ENCODE results near the gene OR8B12. TPM values are rescaled to one million over a fixed set of nuclear protein-coding genes. Genes with fewer than 3 reads are reported as not detected.

Gene OR8B12
- total and polyA plus RNA-seq, 2 donors (not counting 1 experiment from before 2014, with no cell fraction given) = not detected

GRCh38 chr11:124519850-124520549, 23.5 kb downstream of the OR8B12 start:
- H3K4me3 ChIP-seq (ENCODE audit: control extremely low read depth in 1 of 5, extremely low read depth in 1 of 5, insufficient read depth in 1 of 5, low read depth in 2 of 5, low read length in 4 of 5) = no peak overlapping the region
- no peak overlapping the region for H3K27ac Mint-ChIP-seq
- intact Hi-C loops (cut with micrococcal nuclease) = no loop called here
- no peak overlapping the region for H3K4me2 ChIP-seq (replicated peaks; ENCODE audit: low read depth, low read length, poor library complexity, severe bottlenecking)
- ATAC-seq (ENCODE audit: low read depth) (no peak), DNase-seq (no peak)
- no peak overlapping the region for H3K27ac ChIP-seq (ENCODE audit: low read length in 2 of 2)
- H3K36me3 ChIP-seq (replicated peaks in 1 of 2; ENCODE audit: control extremely low read depth in 1 of 2, control insufficient read depth in 1 of 2, extremely low read depth in 1 of 2, insufficient read depth in 2 of 2, low read length in 1 of 2) = no peaks in the 10 kb centered on the region
- ChIA-PET POLR2A (no interaction called here), CTCF (no interaction called here)
- no peaks in the 10 kb centered on the region for H3K27me3 ChIP-seq (replicated peaks in 1 of 4; ENCODE audit: control extremely low read depth in 1 of 4, control insufficient read depth in 3 of 4, insufficient read depth in 4 of 4, low read length in 3 of 4)
- H3K9me3 ChIP-seq (ENCODE audit: control extremely low read depth in 1 of 3, control insufficient read depth in 2 of 3, insufficient read depth in 1 of 3, low read length in 2 of 3) = no peaks in the 10 kb centered on the region
- H3K4me3 Mint-ChIP-seq = no peak overlapping the region
- no peak for TF ChIP-seq CTCF (IDR thresholded peaks at IDR 0.05)
- no peak for TF ChIP-seq EZH2 (IDR thresholded peaks at IDR 0.05; ENCODE audit: borderline replicate concordance, insufficient read depth, low read depth, low read length, poor library complexity, severe bottlenecking)
- no peak overlapping the region for H3K9ac ChIP-seq (ENCODE audit: low read length)
- H3K4me1 Mint-ChIP-seq = no peaks in the 10 kb centered on the region
- no peaks in the 10 kb centered on the region for H3K9me3 Mint-ChIP-seq (ENCODE audit: insufficient read depth)
- no peaks in the 10 kb centered on the region for H3K27me3 Mint-ChIP-seq
- WGBS (ENCODE audit: insufficient coverage) = no CpG with 5 or more reads among the region's 2 CpGs
- H2AFZ ChIP-seq (ENCODE audit: insufficient read depth, low read depth, low read length, poor library complexity, severe bottlenecking) = no peak overlapping the region
- no peaks in the 10 kb centered on the region for H4K20me1 ChIP-seq (ENCODE audit: control insufficient read depth, insufficient read depth, low read length, poor library complexity, severe bottlenecking)
- H3K79me2 ChIP-seq (ENCODE audit: control insufficient read depth, insufficient read depth, low read length) = no peaks in the 10 kb centered on the region
- H3K4me1 ChIP-seq (ENCODE audit: control insufficient read depth in 2 of 2, insufficient read depth in 2 of 2, low read length in 2 of 2) = no peaks in the 10 kb centered on the region

- Histone ChIP-seq H3K4me1 (ENCODE audit: control insufficient read depth in 2 of 2, insufficient read depth in 2 of 2, low read length in 2 of 2) (no peaks in the 10 kb centered on the region), H3K4me3 (ENCODE audit: control extremely low read depth in 1 of 5, extremely low read depth in 1 of 5, insufficient read depth in 1 of 5, low read depth in 2 of 5, low read length in 4 of 5) (no peak overlapping the region), H4K20me1 (ENCODE audit: control insufficient read depth, insufficient read depth, low read length, poor library complexity, severe bottlenecking) (no peaks in the 10 kb centered on the region), H3K27me3 (replicated peaks in 1 of 4; ENCODE audit: control extremely low read depth in 1 of 4, control insufficient read depth in 3 of 4, insufficient read depth in 4 of 4, low read length in 3 of 4) (no peaks in the 10 kb centered on the region), H2AFZ (ENCODE audit: insufficient read depth, low read depth, low read length, poor library complexity, severe bottlenecking) (no peak overlapping the region), H3K9me3 (ENCODE audit: control extremely low read depth in 1 of 3, control insufficient read depth in 2 of 3, insufficient read depth in 1 of 3, low read length in 2 of 3) (no peaks in the 10 kb centered on the region), H3K27ac (ENCODE audit: low read length in 2 of 2) (no peak overlapping the region), H3K79me2 (ENCODE audit: control insufficient read depth, insufficient read depth, low read length) (no peaks in the 10 kb centered on the region), H3K36me3 (replicated peaks in 1 of 2; ENCODE audit: control extremely low read depth in 1 of 2, control insufficient read depth in 1 of 2, extremely low read depth in 1 of 2, insufficient read depth in 2 of 2, low read length in 1 of 2) (no peaks in the 10 kb centered on the region), H3K4me2 (replicated peaks; ENCODE audit: low read depth, low read length, poor library complexity, severe bottlenecking) (no peak overlapping the region), H3K9ac (ENCODE audit: low read length) (no peak overlapping the region)
- intact Hi-C loops (cut with micrococcal nuclease) = no loop called here
- 75% methylated on average over 1 of the region's 3 CpGs for WGBS (ENCODE audit: insufficient coverage)
- CTCF ChIA-PET = no interaction called here
- TF ChIP-seq EZH2 (IDR thresholded peaks at IDR 0.05; ENCODE audit: borderline replicate concordance, insufficient read depth, low read depth, low read length, poor library complexity, severe bottlenecking) (no peak), CTCF (IDR thresholded peaks at IDR 0.05) (no peak)
- Mint-ChIP-seq H3K4me1 (no peaks in the 10 kb centered on the region), H3K4me3 (no peak overlapping the region), H3K27me3 (no peaks in the 10 kb centered on the region), H3K9me3 (ENCODE audit: insufficient read depth) (no peaks in the 10 kb centered on the region), H3K27ac (no peak overlapping the region)
- POLR2A ChIA-PET = no interaction called here
- DNase-seq = no peak
- ATAC-seq (ENCODE audit: low read depth) = no peak
These were observed 24.4 kb downstream of the OR8B12 start for GRCh38 chr11:124518989-124519451.
